DND-41 (cell line): ENCODE results near the gene CCDC68.

ENCODE experiments used
- ATAC-seq: fragments of 200-7000 bp; cut with Tn5 transposase; 3 replicates; pipeline ENCODE4 v1.9.1; 2021; ENCODE audit warnings: low read depth; ENCODE audit not compliant: insufficient read depth
- DNase-seq: peaks from one replicate; pipeline ENCODE4 v3.0.0-alpha.2; 2020
- H2AFZ ChIP-seq: 2 replicates; pipeline ENCODE4 v1.6.0; 2012; ENCODE audit warnings: low read depth, low read length
- H3K27ac ChIP-seq: 2 replicates; pipeline ENCODE4 v1.5.1; 2012; ENCODE audit warnings: low read length, inconsistent platforms
- H3K27me3 ChIP-seq: fragments of 200-600 bp; sonication (generic); 2 replicates; pipeline ENCODE4 v1.6.0; 2012; ENCODE audit warnings: low read length, mild to moderate bottlenecking, inconsistent platforms; ENCODE audit not compliant: insufficient read depth, poor library complexity
- H3K36me3 ChIP-seq: 2 replicates; pipeline ENCODE4 v1.5.1; 2012; ENCODE audit warnings: low read length, inconsistent platforms; ENCODE audit not compliant: insufficient read depth
- H3K4me1 ChIP-seq: 2 replicates; pipeline ENCODE4 v1.5.1; 2012; ENCODE audit warnings: mild to moderate bottlenecking, low read length; ENCODE audit not compliant: insufficient read depth
- H3K4me2 ChIP-seq: 2 replicates; pipeline ENCODE4 v1.6.0; 2012; ENCODE audit warnings: mild to moderate bottlenecking, moderate library complexity, low read length, inconsistent platforms; ENCODE audit not compliant: insufficient read depth
- H3K4me3 ChIP-seq, 2 experiments: fragments of 200-600 bp in 1 of 2; shearing (Covaris generic) in 1 of 2; 2 replicates each; pipeline ENCODE4 v1.5.1; 2012 to 2016; ENCODE audit warnings: inconsistent platforms in 2 of 2, low read length in 2 of 2, mild to moderate bottlenecking in 2 of 2, low read depth in 1 of 2, moderate library complexity in 1 of 2
- H3K79me2 ChIP-seq: 2 replicates; pipeline ENCODE4 v1.6.0; 2012; ENCODE audit warnings: low read length, inconsistent platforms; ENCODE audit not compliant: insufficient read depth
- H3K9ac ChIP-seq: 2 replicates; pipeline ENCODE4 v1.6.0; 2012; ENCODE audit warnings: low read depth, mild to moderate bottlenecking, inconsistent platforms, low read length, moderate library complexity
- H3K9me3 ChIP-seq: 2 replicates; pipeline ENCODE4 v1.5.1; 2012; ENCODE audit warnings: low read length, moderate library complexity, mild to moderate bottlenecking, inconsistent platforms; ENCODE audit not compliant: insufficient read depth, severe bottlenecking
- H4K20me1 ChIP-seq: 2 replicates; pipeline ENCODE4 v1.6.0; 2012; ENCODE audit warnings: low read length; ENCODE audit not compliant: insufficient read depth
- CTCF ChIP-seq: IDR thresholded peaks from 2 replicates; pipeline ENCODE4 v1.5.1; 2012; ENCODE audit warnings: borderline replicate concordance, low read length, moderate library complexity, mild to moderate bottlenecking; ENCODE audit not compliant: poor library complexity, severe bottlenecking; ENCODE audit errors: extremely low read depth
- EZH2 ChIP-seq: IDR thresholded peaks from 3 replicates; pipeline ENCODE4 v1.6.1; 2012; ENCODE audit warnings: borderline replicate concordance, low read depth, mild to moderate bottlenecking, moderate library complexity, low read length, inconsistent platforms; ENCODE audit not compliant: severe bottlenecking

The CCDC68 gene

GRCh38 chr18:54867131-54867530, 92.1 kb downstream of the CCDC68 start:
- no peak for ATAC-seq
- H4K20me1 ChIP-seq = no peaks in the 10 kb centered on the region
- H3K4me2 ChIP-seq = no peak overlapping the region
- no peak overlapping the region for H3K4me3 ChIP-seq
- no peaks in the 10 kb centered on the region for H3K4me1 ChIP-seq
- no peaks in the 10 kb centered on the region for H3K27me3 ChIP-seq
- no peaks in the 10 kb centered on the region for H3K9me3 ChIP-seq
- H3K79me2 ChIP-seq = no peaks in the 10 kb centered on the region
- no peak overlapping the region for H3K9ac ChIP-seq
- DNase-seq = no peak
- TF ChIP-seq CTCF (no peak), EZH2 (no peak)
- H2AFZ ChIP-seq = no peak overlapping the region
- H3K27ac ChIP-seq = no peak overlapping the region
- no peaks in the 10 kb centered on the region for H3K36me3 ChIP-seq

- Histone ChIP-seq H3K27ac (no peak overlapping the region), H3K36me3 (no peaks in the 10 kb centered on the region), H3K9ac (no peak overlapping the region), H3K9me3 (no peaks in the 10 kb centered on the region), H2AFZ (no peak overlapping the region), H3K4me2 (no peak overlapping the region), H4K20me1 (no peaks in the 10 kb centered on the region), H3K27me3 (no peaks in the 10 kb centered on the region), H3K79me2 (no peaks in the 10 kb centered on the region), H3K4me3 (no peak overlapping the region), H3K4me1 (no peaks in the 10 kb centered on the region)
- TF ChIP-seq EZH2 (no peak), CTCF (no peak)
- DNase-seq = no peak
- ATAC-seq = no peak
These were observed 98.3 kb downstream of the CCDC68 start for GRCh38 chr18:54860941-54861340.

- Histone ChIP-seq H4K20me1 (no peaks in the 10 kb centered on the region), H2AFZ (no peak overlapping the region), H3K36me3 (no peaks in the 10 kb centered on the region), H3K9ac (no peak overlapping the region), H3K9me3 (no peaks in the 10 kb centered on the region), H3K4me1 (no peaks in the 10 kb centered on the region), H3K4me2 (no peak overlapping the region), H3K27ac (no peak overlapping the region), H3K27me3 (no peaks in the 10 kb centered on the region), H3K79me2 (no peaks in the 10 kb centered on the region), H3K4me3 (no peak overlapping the region)
- DNase-seq (no peak), ATAC-seq (no peak)
- TF ChIP-seq CTCF (no peak), EZH2 (no peak)
These were observed 99.4 kb downstream of the CCDC68 start for GRCh38 chr18:54859667-54860421.

- TF ChIP-seq CTCF (no peak), EZH2 (no peak)
- H4K20me1 ChIP-seq = no peaks in the 10 kb centered on the region
- H3K9me3 ChIP-seq = no peaks in the 10 kb centered on the region
- ATAC-seq (no peak), DNase-seq (no peak)
- H3K27me3 ChIP-seq = no peaks in the 10 kb centered on the region
- H3K27ac ChIP-seq = no peak overlapping the region
- H3K4me2 ChIP-seq = no peak overlapping the region
- no peaks in the 10 kb centered on the region for H3K36me3 ChIP-seq
- no peaks in the 10 kb centered on the region for H3K79me2 ChIP-seq
- no peak overlapping the region for H3K4me3 ChIP-seq
- H3K4me1 ChIP-seq = peaks cover 6% of the 10 kb centered on the region; the same call in 1 of the 2 replicates
- H3K9ac ChIP-seq = no peak overlapping the region
- H2AFZ ChIP-seq = no peak overlapping the region
These were observed 101.8 kb downstream of the CCDC68 start for GRCh38 chr18:54857499-54857898.
